HG02610 (cell line): ENCODE measurements around the gene ZBTB6.

Source experiments
- ATAC-seq: cut with Tn5 transposase; IDR thresholded peaks from one replicate; pipeline ENCODE4 v1.9.1; 2021; ENCODE audit warnings: mild to moderate bottlenecking, moderate library complexity; ENCODE audit not compliant: unreplicated experiment

Gene ZBTB6, protein sequence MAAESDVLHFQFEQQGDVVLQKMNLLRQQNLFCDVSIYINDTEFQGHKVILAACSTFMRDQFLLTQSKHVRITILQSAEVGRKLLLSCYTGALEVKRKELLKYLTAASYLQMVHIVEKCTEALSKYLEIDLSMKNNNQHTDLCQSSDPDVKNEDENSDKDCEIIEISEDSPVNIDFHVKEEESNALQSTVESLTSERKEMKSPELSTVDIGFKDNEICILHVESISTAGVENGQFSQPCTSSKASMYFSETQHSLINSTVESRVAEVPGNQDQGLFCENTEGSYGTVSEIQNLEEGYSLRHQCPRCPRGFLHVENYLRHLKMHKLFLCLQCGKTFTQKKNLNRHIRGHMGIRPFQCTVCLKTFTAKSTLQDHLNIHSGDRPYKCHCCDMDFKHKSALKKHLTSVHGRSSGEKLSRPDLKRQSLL

DNA sequence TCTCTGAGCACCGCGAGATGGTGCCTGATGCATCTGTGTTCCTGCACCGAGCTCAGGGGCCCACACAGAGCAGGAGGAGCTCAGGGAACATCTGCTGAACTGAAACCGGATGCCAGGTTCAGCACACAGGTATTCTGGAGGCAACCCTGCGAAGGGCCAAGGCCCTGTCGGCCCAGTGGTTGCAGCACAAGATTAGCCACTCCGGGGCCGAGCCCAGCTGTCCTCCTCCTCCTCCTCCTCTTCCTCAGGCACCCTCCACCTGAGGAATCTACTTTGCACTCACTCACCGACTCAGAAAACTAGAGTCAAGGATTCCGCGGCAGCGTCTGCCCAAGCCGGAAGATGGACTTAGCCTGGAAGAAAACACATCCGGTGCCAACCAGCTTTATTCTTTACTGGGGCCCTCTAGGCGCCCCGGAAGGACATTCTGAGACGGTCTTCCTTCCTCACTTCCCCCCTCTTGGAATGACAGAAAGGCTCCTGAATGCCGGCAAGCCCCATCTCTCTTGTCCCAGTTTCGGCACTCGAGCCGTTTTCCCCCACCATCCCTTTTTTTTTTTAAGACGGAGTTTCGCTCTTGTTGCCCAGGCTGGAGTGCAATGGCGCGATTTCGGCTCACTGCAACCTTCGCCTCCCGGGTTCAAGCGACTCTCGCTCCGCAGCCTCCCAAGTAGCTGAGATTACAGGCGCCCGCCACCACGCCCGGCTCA, at the start of gene ZBTB6:
Gene ZBTB6 (minus strand): TSS at position 360 of the 710 bp plus-strand sequence. CDS start 1,251 bp downstream, outside the sequence.
- ATAC-seq, result peak; percentile 98

DNA sequence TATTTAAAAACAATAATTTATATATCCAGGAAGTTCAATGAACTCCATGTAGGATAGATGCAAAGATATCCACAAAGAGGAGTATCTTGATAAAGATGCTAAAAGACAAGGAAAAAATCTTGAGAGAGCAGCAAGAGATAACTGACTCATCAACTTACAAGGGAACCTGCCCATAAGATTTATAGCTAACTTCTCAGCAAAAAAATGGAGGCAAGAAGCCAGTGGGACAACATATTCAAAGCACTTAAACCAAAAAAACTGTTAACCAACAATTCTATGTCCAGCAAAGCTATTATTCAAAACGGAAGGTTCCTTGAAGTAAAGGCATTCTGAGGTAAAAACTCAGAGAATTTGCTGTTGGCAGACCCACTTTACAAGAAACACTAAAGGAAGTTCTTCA, 48.0 kb upstream of the ZBTB6 start:
- no peak for ATAC-seq

DNA sequence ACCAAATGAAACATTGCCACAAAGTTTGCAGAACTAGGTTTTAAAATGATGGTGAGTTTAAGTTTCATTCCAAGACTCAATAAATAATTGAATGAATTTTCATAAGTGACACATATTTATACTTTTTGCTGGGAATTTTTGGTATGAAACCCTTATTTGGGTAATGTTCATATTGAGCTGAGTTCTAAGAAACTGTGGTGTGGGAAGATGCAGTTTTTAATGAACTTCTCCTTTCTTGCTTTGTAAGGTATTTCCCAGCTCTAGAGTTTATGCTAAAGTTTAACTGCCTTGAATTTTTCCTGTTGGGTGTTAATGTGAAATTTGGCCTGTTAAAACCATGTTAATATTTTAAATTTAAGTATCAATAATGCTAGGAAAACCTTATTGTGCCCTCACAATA, 42.8 kb upstream of the ZBTB6 start:
- no peak for ATAC-seq

DNA sequence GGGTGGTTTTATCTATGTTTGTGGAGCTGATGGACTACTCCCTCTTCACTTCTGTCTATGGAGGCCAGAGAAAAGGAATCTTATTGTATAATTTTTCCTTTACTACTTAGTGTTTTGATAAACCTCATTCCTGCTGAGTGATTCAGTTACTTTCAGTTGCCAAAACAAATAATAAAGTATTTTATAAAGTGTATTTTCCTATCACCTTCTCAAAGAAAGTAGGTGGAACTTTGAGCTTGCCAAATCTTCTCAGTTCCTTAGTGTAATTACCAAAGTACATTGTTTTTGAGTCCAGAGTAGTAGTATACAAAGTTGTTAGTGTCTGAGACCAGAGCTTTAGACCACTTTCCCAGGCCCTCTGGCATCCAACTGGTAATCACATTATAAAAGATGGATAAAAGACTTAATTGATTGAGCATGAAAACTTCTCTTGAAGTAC, 41.1 kb upstream of the ZBTB6 start:
- no peak for ATAC-seq

DNA sequence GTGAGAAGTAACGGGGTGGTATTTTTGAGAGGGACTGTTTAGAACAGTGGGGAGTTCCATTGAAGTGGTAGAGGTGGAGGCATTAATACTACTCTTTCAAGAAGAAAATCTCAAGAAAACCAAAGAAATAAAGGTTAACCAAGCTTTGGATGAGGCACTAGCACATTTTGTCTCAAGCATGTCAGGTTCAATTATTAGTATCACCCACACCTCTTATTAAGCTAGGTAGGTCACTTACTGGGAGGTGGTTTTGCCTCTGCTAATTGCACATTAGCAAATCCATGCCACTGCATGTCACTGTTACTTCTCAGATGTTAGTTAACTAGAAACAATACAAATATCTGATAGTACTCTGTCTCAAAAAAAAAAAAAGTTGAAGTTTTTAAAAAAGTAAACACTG, 37.9 kb upstream of the ZBTB6 start:
- no peak for ATAC-seq

DNA sequence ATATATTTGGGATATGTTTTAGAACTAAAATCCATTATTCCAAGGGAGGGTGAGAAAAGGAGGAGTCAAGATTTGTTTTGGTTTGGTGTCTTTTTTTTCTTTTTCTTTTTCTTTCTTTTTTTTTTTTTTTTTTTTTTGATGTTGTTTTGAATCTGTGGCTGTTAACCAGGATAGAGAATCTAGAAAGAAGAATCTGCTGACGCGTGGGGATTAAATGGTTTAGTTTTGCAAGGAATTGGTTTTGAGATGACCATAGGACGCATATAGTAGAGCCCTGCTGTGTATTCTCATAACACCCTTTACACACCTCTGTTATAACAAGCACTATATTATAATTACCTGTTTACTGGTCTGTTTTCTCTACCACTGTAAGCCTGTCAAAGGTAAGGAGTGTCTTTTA, 37.1 kb upstream of the ZBTB6 start:
- ATAC-seq, result no peak

DNA sequence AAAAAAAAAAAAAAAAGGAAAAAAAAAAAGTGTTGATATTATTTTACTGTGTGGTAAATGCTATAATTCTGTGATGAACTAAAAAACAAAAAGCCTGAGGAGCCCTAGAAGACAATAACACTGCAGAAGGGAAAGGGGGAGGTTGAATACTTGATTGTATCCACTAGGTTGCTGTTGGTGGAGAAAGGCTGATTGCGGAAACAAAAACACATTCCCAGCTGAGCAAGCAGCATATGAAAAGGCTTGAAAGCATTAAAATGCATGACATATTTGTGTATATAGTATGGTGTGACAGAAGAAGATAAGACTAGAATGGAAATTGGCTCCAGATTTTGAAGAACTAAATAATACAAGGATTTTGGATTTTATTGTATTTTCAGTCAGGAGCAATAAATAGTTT, 36.6 kb upstream of the ZBTB6 start:
- ATAC-seq, result no peak

DNA sequence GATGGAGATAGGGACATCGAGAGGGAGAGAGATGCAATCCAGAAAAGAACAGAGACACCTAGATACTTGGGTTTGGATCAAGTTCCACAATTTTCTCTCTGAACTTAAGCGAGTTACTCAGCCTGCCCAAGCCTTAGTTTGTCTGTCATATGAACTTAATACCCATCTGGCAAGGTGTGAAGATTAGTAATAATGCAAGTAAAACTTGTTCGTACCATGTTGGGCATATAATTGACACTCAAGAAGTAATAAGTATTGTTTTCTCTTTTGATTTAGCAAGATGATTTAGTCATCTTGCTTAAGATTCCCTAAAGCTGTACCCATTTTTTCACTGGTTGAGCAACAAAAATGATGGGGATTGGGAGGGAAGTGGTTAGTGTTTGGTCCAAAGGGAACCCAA, 35.2 kb upstream of the ZBTB6 start:
- peak; percentile 53 for ATAC-seq

DNA sequence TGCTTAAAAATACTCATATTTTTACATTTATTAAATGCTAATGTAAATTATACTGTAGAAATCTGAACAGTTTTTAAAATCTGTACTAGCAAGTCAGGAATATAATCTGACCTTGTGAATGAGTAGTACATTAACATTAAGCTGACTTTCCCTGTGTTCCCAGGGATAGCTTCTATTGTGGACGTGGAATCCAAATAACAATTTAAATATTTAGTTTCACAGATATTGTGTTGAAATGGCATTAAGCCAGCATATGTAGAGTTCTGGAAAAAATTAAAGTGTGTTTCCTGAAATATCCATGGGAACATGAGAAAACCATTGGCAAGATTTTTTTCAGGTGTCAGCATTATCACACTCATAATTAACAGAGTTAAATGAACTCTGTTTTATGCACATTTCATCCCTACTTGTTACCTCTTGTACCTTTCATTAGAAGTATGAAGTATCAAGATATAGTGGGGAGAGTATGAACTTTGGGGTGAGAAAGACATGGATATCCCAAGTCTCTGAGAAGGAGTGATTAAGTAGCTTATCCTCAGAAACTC, 33.4 kb upstream of the ZBTB6 start:
- no peak for ATAC-seq

DNA sequence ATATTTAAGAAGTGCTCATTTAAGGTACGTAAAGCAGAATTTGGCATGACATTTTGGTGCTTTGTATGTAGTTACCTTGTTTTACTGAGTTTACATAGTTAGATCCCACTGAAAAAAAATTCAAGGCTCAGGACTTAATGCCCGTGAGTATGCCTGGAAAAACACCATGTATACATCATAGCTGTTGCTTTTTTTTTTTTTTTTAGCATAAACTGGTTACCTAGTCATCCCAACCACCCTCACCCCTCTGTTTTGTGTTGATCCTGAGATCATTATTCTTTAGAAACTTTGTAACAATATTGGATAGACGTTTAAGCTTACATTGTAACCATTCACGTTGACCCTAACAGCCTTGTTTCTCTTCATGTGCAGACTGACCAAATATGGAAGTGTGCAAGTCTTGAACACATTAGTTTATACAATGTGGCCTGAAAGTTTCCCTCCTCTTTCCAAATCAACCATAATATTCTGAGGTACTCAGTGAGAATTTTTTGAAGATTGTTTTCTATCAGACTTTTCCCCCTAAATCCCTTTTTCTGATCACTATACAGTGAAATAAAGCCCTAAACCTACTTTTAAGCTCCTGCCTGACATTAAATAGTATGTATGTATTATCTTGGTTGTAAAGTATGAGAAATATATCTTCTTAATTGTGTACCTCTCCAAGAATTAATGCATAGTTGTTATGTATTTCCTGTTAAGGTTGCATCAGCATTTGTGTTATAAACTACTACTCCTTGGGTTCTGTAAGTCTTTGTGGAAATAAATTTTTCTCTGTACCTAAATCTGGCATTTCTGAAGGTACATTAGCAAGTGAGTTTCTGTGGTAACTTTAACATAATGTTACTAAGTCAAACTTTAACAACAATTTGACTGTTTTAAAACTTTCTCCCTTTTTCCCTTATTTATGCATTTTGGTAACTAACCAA, 32.1 kb upstream of the ZBTB6 start:
- ATAC-seq, result no peak

DNA sequence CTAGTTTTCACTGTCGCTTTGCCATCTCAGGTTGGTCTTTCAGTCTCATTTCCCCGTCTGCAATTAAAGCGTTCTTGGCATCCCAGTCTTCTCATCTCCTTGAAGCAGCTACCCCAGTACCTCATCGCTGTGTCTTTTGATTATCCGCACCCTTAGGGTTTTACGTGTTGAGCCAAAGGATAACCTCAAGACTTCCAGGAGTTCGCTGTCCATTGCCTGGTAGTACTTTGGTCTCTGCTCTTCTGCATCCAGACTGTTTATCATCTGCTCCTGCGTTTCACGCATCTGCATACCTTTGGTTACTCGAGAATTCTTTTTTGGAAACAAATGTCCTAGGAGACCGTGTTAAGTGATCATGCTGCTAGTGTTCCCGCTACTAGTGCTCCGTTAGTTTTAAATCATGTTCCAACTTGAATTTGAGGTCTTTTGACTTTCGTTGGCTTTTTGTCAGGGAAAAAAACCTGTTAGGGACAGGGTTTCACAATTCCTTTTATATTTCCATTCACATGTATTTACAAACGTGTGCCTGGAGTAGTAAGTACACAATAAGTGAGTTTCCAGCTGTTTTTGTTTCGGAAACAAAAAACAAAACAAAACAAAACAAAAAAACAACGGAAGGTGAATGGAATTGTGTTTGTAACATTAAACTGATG, 28.6 kb upstream of the ZBTB6 start:
- no peak for ATAC-seq

DNA sequence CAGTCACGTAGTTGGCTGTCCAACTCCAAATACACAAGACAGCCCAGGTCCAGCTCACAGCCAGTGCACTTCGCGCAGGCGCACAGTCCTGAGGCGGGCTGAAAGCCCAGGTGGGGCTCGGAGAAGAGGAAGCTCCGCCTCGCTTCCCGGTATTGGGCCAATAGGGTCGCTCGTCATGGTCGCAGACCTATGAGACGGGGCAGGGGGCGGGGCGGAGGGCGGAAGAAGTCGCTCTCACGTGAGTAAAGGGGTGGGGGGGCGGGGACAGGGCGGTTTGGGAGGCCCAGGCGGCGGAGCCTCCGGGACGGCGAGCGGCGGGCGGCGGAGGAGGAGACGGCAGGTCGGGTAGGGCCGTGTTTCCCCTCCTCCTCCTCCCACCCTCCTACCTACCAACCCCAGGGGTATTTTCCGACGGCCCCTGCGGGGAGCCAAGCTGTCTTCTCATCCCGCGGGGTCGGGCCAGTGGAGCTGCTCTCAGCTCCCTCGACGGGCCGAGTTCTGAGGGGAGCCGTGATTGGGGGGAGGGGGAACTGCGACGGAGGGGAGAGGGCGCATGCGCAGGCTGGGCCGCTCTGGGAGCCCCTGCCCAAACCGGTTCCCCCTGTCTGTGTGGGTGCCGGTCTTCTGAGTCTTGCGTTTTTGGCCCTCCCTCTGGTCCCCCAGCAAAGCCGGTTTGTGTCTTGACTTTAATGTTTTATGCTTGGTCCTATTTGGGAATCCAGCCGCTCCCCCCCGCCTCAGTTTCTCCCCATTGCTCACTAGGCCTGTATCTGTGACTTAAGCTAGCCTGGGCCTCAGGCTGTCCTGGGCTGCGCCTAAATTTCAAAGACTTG, 27.8 kb upstream of the ZBTB6 start, which contains the start of gene RABGAP1:
Gene RABGAP1 (plus strand): TSS at position 272 of the 833 bp plus-strand sequence. CDS start 16,040 bp downstream, outside the sequence.
- ATAC-seq, result peak; percentile 98

DNA sequence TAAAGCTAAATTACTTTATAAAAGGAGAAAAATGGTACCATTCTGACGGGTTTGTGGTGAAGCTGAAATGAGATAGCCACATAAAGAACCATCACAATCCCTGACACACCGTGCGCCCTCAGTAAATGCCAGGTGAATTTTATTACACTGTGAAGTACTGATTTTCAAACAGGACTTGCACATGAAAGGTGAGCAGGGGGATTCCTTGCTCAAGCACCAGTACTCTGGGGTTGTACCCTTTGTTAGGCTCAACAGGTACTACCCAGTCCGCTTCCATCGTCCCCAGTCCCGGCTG, 27.3 kb upstream of the ZBTB6 start:
- no peak for ATAC-seq

DNA sequence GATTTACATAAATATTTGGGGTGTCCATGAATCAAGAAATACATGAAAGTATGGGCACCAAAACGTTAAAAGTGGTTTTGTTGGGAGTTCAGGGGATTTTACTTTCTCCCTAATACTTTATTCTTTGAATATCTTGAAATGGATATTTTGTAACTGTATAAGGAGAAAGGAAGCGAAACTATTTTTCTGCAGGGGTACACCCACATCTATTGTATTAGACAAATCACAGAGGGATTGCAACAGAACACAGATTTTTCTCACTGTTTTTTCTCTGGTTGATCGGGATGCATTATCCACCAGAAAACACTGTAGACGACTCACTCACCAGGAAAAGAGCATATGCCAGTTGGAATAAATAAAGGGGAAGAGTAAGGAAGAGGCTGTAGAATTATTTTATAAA, 26.5 kb upstream of the ZBTB6 start:
- ATAC-seq, result no peak

DNA sequence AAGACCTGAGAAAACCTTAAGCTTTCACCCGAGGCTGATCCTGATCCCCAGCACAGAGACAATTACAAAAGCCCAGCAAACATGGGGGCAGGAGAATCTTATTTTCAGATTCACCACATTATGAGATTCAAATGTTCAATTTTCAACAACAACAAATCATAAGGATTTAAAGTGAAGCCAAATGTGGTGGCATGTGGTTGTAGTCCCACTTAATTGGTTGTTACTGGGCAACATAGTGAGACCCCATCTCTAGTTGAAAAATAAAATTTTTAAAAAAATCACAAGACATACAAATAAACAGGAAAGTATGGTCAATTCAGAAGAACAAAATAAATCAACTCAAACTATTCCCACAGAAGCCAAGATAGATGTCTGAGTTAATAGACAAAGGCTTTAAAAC, 23.8 kb upstream of the ZBTB6 start:
- ATAC-seq, result no peak

DNA sequence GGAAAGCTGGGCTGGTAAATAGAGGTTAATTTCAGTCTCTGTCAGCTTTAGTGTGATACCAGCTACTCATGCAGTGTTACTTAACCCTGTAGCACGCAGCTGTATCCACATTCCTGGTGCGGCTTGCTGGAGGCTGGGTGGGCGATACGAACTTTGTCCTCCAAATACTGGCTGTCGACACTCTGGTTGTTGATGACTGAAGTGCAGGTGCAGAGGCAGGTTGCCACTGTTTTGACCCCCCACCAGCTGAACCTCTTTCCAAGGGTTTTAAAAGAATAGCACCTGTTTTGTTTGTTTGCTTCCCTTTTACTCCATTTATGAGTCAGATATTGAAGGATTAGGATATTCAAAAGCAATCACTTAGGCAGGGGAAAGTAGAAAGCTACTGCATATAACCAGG, 23.3 kb upstream of the ZBTB6 start:
- no peak for ATAC-seq

DNA sequence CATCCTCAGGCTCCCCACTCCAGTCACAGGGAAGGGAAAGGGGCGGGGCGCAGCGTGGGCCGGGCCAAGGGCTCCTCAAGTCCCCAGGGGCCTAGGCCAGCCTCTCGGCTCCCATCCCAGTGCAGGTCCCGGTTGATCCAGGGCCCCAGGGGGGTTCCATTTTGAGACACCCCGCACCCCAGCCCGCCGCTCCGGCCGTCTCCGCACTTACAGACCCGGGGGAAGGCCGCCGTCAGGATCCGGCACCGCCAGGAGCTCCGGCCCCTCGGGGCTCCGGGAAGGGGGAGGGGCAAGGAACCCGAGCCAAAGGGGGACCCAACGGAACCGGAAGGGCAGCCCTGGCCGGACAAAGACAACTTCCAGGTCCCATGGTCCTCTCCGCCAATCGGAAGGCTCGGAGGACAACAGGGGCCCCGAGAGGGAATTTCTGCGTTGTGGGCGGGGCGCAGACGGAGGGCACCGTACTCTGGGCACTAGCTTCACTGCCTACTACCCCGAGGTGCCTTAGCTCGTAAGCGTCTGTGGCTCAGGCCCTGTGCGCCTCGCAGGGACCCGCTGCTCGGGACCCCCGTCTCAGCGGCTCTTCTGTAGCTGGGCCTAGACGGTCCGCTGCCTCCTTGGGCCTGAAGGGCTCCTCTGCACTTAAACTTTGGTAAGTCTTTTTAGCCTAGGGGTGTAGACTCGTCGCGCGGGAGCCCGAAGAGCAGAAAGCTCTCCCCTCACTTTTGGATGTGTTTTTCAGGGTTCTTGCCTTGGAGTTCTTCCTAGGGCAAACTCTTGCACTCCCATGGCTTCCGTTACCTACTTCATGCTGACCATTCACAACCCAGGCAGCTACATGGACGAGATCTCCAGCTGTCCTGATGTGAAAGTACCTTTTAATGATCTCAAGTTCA, 18.4 kb upstream of the ZBTB6 start, which contains the start of gene ZBTB26:
Gene ZBTB26 (minus strand): TSS at position 287 of the 896 bp plus-strand sequence. CDS start 11,578 bp downstream, outside the sequence.
- peak; percentile 97 for ATAC-seq

DNA sequence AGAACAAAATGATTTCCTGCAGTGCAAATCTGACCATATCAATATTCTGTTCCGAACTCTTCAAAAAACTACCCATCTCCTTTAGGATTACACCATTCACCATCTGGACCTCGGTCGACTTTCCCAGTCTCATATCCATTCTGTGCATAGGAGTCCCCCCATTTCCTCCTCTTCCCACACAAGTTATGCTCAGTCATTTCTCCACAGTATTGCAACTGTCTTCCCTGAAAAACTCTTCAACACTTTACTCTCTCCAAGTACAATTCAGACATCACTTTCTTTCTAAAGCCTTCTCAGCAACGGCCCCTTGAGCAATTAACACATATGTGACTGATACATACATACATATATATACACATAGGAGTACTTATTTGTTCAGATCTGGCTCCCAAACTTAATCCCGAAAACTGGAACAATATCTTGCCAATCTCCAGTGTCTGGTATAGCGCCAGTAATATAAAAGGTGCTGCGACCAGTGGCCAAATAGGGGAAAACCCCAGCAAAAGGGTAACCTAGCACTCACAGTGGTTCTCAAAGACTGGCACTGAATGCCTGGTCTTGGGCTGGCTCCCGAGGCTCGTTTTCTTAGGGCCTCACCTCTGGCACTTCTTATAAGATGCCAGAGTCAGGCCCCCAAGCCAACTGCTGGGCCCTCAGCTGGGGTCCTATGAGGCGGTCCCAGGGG, 17.6 kb upstream of the ZBTB6 start:
- ATAC-seq, result peak; percentile 12
